Measurements from ENCODE around the gene KRTAP12-3. TPM values are rescaled to one million over a fixed set of nuclear protein-coding genes. Genes with fewer than 3 reads are reported as not detected.

The KRTAP12-3 gene
- polyA plus RNA-seq, 1 donor from 2014 or later: not detected

GRCh38 chr21:44628707-44629391 is 28.9 kb upstream of the KRTAP12-3 start (continued):
- TF ChIP-seq MXI1 (conservative IDR thresholded peaks at IDR 0.05; ENCODE audit: poor library complexity, severe bottlenecking): no peak
- TF ChIP-seq EZH2 (IDR thresholded peaks at IDR 0.05; ENCODE audit: borderline replicate concordance, insufficient read depth, low read length, poor library complexity, severe bottlenecking): no peak

GRCh38 chr21:44630440-44630839 is 27.3 kb upstream of the KRTAP12-3 start:
- H3K4me3 ChIP-seq (ENCODE audit: low read length): no peak overlapping the region
- no peaks in the 10 kb centered on the region for H3K9me2 ChIP-seq (ENCODE audit: insufficient read depth, low read length)
- H2AFZ ChIP-seq (ENCODE audit: low read depth, low read length): no peak overlapping the region
- no peaks in the 10 kb centered on the region for H4K20me1 ChIP-seq (ENCODE audit: insufficient read depth)
- H3K27ac ChIP-seq (ENCODE audit: low read length): no peak overlapping the region
- H3K27me3 ChIP-seq (ENCODE audit: insufficient read depth, low read depth, low read length): no peaks in the 10 kb centered on the region
- no peaks in the 10 kb centered on the region for H3K36me3 ChIP-seq (ENCODE audit: insufficient read depth, low read length)
- no peak for TF ChIP-seq REST (IDR thresholded peaks at IDR 0.05; ENCODE audit: borderline replicate concordance)
- no peak for TF ChIP-seq MXI1 (conservative IDR thresholded peaks at IDR 0.05; ENCODE audit: poor library complexity, severe bottlenecking)
- TF ChIP-seq TAF1 (IDR thresholded peaks at IDR 0.05; ENCODE audit: low read depth): no peak
- TF ChIP-seq SMC3 (conservative IDR thresholded peaks at IDR 0.05; ENCODE audit: poor library complexity): no peak
- no peak for TF ChIP-seq EP300 (conservative IDR thresholded peaks at IDR 0.05; ENCODE audit: poor library complexity, severe bottlenecking)
- TF ChIP-seq RAD21 (conservative IDR thresholded peaks at IDR 0.05): no peak
- no peak for TF ChIP-seq CTCF (IDR thresholded peaks at IDR 0.05; ENCODE audit: poor library complexity, severe bottlenecking)
- no peak for TF ChIP-seq EZH2 (IDR thresholded peaks at IDR 0.05; ENCODE audit: borderline replicate concordance, insufficient read depth, low read length, poor library complexity, severe bottlenecking)
- TF ChIP-seq POLR2AphosphoS5 (IDR thresholded peaks at IDR 0.05): no peak
- no peaks in the 10 kb centered on the region for H3F3A ChIP-seq (ENCODE audit: insufficient read depth, low read length, poor library complexity, severe bottlenecking)
- peaks cover 4% of the 10 kb centered on the region for H3K9me3 ChIP-seq (ENCODE audit: low read length)
- H3K79me2 ChIP-seq (replicated peaks; ENCODE audit: insufficient read depth, low read length): no peaks in the 10 kb centered on the region
- H3K4me2 ChIP-seq (ENCODE audit: low read length): no peak overlapping the region
- H3K9ac ChIP-seq (ENCODE audit: low read length): no peak overlapping the region

GRCh38 chr21:44632067-44632466 is 25.7 kb upstream of the KRTAP12-3 start:
- Histone ChIP-seq H3K9me2 (ENCODE audit: insufficient read depth, low read length) (no peaks in the 10 kb centered on the region), H3F3A (ENCODE audit: insufficient read depth, low read length, poor library complexity, severe bottlenecking) (no peaks in the 10 kb centered on the region), H3K9ac (ENCODE audit: low read length) (no peak overlapping the region), H3K36me3 (ENCODE audit: insufficient read depth, low read length) (no peaks in the 10 kb centered on the region), H3K4me3 (ENCODE audit: low read length) (no peak overlapping the region), H2AFZ (ENCODE audit: low read depth, low read length) (no peak overlapping the region), H3K27me3 (ENCODE audit: insufficient read depth, low read depth, low read length) (no peaks in the 10 kb centered on the region), H3K79me2 (replicated peaks; ENCODE audit: insufficient read depth, low read length) (no peaks in the 10 kb centered on the region), H3K9me3 (ENCODE audit: low read length) (peaks cover 4% of the 10 kb centered on the region), H3K27ac (ENCODE audit: low read length) (no peak overlapping the region), H4K20me1 (ENCODE audit: insufficient read depth) (no peaks in the 10 kb centered on the region), H3K4me2 (ENCODE audit: low read length) (no peak overlapping the region)
- no peak for TF ChIP-seq TAF1 (IDR thresholded peaks at IDR 0.05; ENCODE audit: low read depth)
- no peak for TF ChIP-seq CTCF (IDR thresholded peaks at IDR 0.05; ENCODE audit: poor library complexity, severe bottlenecking)
- TF ChIP-seq REST (IDR thresholded peaks at IDR 0.05; ENCODE audit: borderline replicate concordance): no peak
- no peak for TF ChIP-seq EZH2 (IDR thresholded peaks at IDR 0.05; ENCODE audit: borderline replicate concordance, insufficient read depth, low read length, poor library complexity, severe bottlenecking)
- TF ChIP-seq MXI1 (conservative IDR thresholded peaks at IDR 0.05; ENCODE audit: poor library complexity, severe bottlenecking): no peak
- no peak for TF ChIP-seq SMC3 (conservative IDR thresholded peaks at IDR 0.05; ENCODE audit: poor library complexity)
- no peak for TF ChIP-seq RAD21 (conservative IDR thresholded peaks at IDR 0.05)
- no peak for TF ChIP-seq EP300 (conservative IDR thresholded peaks at IDR 0.05; ENCODE audit: poor library complexity, severe bottlenecking)
- TF ChIP-seq POLR2AphosphoS5 (IDR thresholded peaks at IDR 0.05): no peak

All from neural cell (in vitro differentiated cells).